T-helper 22 cell (primary cell): ENCODE data around the gene CDH23.

Experiments used
- DNase-seq: peaks from one replicate; pipeline ENCODE4 v3.0.0-alpha.2; 2020; ENCODE audit warnings: low read depth

Gene CDH23

DNA sequence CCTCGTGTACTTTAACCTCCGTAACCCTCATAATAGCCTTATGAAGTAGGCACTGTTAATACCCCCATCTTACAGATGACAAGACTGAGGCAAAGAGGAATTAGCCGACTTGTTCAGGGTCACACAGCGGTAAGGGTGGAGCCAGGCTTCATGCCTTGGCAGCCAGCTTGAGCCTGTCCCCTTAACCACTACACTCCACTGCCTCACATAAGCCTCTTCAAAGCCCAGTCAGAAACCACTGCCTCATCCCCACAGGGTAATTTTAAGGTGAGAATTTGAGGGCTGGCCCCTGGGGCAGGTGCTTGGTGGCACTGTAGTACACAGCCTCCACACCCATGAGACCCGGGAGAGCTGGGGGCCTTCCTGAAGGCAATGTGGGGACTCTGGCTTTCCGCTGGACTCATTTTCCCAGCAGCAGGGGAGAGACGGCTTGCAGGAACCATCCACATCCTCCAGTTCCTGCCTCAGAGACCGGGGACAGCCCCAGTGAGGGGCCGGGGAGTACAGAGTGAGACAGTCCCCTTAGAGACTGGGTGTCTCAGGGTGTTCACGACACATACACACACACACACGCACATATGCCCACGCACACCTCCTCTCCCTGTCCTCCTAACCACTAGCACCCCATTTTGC is 330.5 kb downstream of the CDH23 start:
- DNase-seq = peak; percentile 34

DNA sequence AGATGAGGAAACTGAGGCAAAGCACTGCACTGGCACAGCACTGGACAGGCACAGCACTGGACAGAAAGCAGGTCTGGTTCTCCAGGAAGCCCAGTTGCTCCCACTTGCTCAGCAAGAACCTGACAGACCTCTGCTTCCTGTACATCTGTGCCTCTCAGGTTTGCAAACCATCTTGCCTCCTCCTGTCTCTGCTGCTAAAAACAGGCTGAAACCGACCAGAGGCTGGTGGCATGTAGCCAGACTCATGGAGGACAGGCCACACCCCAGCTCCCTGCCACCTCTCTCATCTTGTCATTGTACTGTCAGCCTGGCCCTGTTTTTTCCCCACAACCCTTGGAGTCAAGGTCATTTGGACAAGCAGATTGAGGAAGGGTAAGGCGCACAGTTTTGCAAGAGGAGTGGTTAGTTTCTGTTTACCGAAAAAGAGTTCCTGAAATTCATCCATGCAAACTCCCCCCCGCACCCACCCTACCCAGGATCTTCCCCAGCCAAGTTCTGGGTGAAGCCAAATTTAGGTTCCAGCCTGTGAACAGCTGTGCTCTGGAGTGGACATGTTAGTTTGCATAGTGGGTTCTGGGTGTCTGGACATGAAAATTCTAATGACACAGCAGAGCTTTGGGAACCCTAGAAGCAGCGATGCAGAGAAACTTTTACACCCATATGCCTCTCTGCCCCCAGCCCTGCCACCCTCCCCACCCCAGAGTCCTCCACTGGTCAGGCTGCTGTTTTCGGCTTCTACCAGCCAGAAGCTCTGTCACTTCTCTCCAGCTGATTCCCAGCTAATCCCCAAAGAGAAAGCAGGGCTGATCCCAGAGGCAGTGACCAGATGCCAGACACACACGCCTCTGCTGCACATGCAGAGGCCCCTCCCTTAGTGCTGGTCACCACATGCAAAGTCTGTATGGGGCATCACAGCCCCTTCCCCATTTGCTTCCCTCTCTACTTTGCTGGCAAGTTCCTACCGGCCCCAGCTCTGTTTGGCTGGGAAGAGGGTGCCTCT is 331.3 kb downstream of the CDH23 start:
- peak; percentile 61 for DNase-seq

DNA sequence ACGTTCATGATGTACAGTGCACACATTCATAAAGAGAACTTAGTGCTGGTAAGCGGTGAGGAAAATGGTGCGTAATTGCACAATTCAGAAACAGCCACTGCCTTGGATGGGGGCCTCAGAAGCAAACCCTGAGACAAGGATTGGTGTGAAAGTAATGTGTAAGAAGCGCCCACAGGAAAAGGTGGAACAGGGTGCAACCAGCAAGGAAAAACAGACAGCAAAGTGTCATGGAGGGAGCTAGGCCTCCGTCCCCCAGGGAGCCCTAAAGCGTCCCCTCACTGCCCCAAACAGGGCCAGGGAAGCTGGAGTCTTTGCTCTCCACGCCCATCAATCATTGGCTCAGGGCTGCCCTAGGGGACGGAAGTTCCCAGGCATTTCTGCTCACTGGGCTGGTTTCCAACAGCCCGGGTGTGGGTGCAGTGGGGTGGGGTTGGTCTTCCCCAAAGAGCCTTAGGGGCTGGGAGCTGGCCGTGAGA is 332.5 kb downstream of the CDH23 start:
- DNase-seq = no peak

DNA sequence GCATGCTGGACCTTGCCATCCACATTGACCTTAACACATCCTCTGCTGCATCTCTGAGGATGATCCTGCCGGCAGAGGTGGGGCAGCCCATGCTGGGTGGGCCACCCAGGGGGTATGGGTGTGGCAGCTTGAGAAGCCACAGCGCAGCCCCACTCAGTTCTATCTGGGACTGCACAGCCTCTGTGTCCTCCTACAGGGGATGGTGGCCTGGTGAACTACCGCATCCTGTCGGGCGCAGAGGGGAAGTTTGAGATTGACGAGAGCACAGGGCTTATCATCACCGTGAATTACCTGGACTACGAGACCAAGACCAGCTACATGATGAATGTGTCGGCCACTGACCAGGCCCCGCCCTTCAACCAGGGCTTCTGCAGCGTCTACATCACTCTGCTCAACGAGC is 335.1 kb downstream of the CDH23 start:
- no peak for DNase-seq

DNA sequence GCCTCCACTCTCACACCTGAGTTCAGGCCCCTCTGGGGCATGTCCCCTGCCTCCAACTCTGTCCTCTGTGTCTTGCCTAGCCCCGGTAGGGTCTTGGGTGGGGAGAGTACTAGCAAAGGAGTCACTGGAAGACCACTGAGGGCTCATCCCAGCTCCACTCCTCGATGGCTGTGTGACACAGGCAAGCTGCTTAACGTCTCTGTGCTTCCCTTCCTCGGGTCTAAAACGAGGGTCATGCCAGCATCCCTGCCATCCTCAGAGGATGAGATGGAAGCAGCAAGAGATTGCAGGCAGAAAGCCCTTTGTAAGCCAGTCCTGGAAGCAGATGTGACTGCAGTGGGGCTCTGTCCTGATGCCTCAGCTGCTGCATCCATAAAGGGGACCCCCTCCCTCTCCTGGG is 338.1 kb downstream of the CDH23 start:
- no peak for DNase-seq

DNA sequence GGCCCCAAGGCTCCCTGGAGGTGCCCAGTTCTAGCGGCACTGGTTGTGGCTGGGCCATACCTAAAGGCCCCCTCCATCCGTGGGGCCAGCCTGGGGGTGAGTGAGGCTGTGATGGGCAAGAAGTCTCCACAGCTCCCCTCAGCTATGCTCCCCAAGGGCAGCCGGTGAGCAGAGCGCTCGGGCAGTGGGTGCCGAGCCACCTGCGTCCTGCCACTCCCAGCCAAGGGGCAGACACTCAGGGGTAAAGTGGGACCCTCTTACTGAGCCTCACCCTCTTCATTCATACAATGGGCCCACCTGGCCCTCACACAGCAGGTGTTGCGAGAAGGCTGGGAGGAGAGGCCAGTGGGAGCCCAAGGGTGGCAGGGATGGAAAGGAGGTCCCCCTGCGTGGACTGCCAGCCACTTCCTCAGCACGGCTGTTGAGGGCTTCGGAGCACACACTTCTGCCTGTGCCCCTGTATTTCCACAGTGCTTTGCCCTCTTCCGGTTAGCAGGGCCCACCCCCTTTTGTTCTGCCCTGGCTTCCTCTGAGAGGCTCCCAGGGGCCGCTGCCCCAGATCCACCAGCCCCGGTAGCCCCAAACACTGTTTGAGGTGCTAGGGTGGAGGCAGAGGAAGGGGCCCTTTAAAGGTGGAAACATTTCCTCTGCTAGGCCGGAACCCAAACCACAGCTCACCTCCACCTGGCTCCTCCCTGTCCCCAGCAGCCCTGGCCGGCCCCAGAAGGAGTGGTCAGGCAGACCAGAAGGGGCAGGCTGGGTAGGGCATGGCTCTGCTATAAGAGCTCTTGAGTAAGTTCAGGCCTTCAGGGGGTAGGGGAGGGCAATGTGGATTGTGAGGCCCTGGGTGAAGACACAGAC is 339.2 kb downstream of the CDH23 start:
- peak; percentile 33 for DNase-seq

DNA sequence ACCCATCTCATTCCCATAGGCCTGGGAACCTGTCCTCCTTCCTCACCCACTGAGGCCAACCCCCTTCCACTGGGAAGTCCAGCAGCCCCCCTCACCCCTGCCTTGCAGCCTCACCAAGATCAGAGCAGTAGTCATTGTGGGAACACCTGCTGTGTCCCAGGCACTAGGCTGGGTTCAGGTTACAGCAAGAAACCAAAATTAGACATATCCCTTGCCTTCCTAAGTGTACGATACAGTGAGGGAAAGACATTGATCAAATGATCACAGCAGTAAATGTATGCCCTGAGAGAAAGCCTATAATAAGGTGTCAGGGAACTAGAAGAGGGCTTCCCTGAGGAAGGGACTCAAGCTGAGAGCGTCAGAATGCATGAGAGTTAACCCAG is 339.8 kb downstream of the CDH23 start:
- DNase-seq = no peak

DNA sequence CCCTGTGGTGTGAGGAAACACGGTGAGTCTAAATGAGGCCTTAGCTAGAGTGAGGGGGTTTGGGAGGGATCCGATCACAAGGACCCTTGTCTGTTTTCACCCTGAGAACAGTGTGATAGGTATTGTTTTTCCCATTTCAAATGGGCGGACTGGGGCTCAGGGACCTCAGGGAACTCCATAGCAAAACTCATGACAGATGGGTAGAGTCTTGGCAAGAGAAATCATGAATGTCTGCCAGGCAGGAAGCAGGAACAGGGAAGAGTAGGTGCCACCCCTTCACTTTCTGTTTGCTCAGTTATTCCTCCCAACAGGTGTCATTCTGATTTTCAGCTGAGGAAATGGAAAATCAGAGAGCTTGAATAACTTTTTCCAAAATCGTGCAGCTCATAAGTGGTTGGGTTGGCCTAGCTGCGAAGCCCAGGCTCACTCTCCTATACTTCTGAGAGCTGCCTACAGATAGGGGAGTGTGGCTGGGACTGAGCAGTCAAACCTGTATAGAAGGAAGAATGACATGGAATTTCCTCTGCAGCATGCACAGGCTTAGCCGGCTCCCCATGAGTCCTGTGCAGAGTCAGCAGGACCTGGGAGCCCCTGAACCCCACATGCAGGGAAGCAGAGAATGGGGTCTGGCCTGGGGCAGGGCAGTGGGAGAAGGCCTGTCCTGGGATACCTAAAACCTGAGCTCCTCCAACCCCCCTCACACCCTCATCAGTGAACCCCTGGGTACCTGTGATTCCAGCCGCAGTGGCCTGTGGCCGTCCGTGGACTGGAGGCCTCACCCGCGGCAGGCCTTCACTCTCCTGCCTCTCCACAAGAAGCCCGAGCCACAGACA is 340.5 kb downstream of the CDH23 start:
- no peak for DNase-seq

DNA sequence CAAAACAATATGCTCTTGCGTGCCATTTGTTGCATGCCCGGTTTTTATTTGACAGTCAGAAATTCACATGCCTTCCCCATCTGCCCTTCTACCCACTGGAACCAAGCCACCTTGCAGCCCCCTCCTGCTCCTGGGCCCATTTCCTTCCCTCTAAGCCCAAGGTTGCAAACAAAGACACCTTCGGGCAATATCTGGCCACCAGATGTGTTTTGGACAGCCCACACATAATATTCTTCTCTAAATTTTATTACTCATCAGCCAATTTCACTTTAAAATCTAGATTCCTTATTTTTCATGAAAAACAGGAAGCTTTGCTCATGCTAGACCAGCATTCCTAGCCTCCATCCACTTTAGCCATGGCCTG is 341.1 kb downstream of the CDH23 start:
- no peak for DNase-seq

DNA sequence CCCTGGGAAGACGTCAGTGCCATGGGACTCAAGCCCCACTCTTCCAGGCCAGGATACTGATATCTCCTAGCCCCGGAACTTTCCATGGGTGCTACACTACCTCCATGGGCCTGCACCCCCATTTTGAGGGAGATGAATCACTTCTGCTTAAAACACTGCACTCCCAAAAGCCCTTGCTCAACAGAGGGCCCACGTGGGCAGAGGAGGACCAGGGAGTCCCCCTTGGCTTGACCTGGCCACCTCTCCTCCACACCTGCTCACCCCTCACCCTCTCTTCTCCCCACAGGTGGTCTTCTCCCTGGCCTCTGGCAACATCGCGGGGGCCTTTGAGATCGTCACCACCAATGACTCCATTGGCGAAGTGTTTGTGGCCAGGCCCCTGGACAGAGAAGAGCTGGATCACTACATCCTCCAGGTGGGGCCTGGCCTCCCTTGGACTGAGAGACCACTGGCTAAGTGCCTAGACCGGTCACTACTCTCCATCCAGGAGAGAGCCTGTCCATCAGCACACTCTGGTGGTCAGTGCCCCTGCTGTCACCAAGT is 342.7 kb downstream of the CDH23 start:
- DNase-seq = no peak

DNA sequence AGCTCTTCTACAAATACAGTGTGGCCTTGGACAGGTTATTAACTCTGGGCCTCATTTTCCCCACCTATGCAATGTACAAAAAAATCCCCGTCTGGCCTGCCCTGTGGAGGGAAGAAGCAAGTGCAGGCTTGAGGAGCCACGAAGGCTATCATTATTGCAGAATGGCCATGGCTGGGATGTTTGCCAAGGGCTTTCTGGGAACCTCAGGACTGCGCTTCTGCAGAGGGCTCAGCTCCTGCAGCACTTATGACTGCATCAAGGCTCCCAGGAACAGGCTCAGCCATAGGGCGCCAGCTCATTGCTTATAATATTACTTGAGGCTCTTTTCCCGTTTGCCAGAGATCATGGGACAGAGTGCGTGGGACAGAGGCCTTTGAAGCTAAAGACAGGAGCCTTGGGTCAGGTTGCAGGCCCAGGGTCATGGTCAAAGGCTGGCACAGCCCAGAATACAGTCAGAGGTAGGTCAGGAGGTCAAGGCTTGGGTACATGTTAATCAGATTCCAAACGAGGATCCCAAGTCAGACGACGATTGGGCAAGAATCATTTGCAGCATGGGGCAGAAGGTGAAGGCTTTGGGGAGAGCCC is 343.4 kb downstream of the CDH23 start:
- DNase-seq = no peak

DNA sequence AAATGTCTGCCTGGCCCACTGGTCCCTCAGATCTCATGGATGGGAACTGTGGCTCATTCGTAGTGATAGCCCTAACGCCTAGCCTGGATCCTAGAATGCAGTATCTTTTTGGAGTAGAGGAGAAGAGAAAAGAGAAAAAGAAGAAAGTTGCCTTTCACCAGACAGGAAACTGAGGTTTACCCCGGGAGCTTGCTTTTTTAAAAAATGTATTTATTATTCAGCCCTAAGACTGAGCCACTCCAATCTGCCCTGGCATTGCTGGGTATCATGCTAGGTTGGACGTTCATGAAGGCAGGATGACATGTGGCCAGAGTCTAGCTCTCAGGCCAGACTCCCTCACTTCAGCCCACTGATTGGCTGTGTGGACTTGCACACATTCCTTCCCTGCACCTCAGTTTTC is 344.3 kb downstream of the CDH23 start:
- DNase-seq = no peak

DNA sequence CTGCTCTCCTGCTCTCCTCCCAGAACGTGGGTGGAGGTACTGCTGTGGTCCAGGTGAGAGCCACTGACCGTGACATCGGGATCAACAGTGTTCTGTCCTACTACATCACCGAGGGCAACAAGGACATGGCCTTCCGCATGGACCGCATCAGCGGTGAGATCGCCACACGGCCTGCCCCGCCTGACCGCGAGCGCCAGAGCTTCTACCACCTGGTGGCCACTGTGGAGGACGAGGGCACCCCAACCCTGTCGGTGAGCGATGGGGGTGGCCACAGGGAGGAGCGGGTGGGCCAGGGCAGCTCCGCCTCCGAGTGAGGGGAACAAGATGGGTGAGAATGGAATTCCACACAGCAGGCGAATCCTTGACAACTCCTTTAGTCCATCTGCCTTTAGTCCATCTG is 345.0 kb downstream of the CDH23 start:
- no peak for DNase-seq

DNA sequence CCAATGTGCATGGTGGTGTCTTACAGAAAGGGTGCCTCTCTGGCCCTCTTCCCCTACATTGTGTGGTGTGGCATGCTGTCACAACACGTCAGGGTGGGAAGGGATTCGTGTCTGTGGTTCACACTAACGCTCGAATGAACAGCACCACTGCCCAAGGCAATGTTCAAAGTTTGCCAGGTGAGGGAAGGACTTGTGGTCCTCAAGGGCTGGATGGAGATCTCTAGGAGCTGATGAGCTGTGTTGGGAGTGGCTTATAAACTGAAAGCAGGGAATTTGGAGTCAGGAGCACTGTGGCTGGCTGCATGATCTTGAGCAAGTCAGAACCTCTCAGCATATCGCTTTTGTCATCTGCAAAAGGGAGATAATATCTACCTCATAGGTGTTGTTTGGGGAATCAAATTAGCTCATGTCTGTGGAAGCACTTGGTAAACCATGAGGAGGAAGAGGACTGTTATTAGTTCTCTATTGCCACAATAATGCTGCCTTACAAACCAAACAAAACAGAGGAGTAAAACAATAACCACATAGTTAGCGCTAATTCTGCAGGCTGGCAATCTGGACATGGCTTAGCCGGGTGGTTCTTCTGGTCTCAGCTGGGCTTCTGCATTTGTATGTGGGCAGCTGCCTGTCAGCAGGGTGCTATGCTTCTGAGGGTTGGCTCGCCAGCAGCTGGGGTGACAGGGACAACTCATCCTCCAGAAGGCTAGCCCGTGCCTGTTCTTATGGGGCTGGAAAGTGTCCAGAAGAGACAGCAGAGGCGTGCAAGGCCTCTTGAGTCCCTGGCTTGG is 345.8 kb downstream of the CDH23 start:
- DNase-seq = no peak

DNA sequence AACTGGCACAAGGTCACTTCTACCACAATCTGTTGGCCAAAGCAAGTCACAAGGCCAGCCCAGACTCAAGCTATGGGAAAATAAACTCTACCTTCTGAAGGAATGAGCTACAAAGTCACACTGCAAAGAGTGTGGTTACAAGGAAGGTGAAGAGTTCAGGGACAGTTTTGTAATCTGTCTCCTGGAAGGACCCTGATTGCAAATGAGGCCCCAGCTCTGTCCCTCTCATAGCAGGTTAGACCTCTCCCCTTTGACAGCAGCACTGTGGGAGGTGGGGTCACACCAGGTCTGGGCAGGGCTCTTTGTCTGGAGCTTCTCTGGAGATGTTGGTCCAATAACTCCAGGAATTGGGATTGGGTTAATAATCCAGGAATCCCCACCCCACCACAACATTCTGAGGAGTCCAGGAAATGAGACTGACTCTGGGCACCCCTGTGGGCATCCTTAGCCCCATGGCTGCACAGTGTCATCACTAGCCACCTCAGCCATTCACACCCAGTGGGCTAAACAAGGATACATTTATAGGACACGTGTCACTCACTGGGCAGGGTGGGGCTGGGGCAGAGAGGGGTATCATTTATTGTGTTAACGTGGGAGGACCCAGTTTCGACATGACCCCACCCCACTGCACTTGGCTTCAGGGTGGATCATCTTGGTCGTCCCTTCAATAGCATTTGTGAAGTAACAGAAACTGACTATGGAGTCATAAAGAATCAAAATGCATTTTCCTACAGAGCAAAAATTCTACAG is 346.5 kb downstream of the CDH23 start:
- DNase-seq = no peak

DNA sequence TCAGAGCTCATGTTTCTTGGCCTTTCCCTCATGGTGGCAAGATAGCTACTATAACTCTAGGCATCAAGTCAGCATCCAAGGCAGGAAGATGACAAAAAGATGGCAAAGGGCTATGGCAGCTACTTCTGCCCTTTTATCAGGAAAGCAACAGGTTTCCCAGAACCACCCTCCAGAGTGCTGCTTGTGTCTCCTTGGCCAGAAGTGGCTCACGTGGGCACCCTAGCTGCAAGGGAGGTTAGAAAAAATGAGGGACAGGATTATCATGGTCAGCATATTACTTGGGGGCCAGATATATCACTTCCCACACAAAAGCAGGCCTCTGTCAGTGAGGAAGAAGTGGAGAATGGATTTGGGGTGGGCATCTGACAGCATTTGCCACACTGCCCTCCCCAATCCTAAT is 347.1 kb downstream of the CDH23 start:
- DNase-seq = no peak

DNA sequence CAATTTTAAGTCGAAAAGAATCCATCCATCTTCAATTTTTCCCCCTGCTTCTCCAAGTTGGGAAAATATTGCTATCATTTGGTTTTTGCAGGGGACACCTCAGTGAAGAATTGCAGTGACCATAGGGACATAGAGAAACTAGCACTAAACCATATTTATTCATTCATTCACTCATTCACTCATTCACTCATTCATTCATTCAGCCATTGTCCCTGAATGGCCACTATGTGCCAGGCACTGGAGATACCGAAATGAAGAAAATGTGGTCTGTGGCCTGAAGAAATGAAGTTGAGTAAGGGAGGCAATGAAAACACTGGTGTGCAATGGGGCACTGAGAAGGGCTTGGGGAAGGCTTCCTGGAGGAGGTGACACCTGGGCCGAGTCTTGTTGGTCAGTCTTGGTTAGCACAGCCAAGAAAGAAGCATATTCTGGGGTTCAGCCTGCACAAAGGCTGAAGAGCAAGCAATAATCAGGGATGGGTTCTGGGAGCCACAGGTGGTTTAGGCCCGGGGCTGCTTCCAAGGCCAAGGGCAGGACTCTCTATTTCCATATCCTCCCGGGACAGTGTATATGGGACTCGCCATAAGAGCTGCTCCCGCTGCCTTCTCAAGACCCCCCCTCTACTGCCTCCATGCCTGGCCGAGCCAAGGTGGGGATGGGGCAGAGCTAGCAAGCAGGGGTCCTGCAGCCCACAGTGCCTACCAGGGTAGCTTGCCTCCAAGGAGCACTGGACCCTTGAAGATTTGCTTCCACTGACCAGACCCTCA is 348.4 kb downstream of the CDH23 start:
- no peak for DNase-seq

DNA sequence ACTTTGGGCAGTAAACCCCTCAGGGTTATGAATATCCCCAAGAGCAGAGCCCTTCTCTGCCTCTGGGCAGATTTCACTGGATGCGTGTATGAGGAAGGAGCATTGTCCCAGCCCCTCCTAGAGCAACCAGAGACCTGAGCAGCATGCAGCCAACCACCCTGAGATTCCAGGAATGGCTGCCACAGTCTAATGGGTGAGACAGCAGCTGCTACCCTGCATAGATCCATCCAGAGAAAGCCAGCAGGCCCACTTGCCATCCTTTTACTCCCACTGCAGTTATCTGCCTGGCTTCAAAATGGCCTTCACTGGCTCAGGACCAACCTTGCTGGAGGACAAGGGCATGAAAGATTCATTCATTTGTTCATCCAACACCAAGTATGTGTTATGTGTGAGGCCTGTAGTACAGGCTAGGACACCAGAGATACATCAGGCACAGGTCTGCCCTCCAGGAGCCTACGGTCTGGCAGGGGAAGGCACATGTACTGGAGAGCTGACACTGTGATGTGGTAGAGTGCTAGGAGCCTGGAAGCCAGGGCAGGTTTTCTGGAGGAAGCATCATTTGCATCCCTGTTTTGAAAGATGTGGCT is 349.0 kb downstream of the CDH23 start:
- no peak for DNase-seq
